ENCODE results near the gene RFT1. TPM values are rescaled to one million over a fixed set of nuclear protein-coding genes. Genes with fewer than 3 reads are reported as not detected.

RFT1 gene
- total and polyA plus RNA-seq, 2 of the 13 experiments (the other 11 are each of a cell fraction or from before 2014, with no cell fraction given): 23.2 to 37.0 TPM

DNA sequence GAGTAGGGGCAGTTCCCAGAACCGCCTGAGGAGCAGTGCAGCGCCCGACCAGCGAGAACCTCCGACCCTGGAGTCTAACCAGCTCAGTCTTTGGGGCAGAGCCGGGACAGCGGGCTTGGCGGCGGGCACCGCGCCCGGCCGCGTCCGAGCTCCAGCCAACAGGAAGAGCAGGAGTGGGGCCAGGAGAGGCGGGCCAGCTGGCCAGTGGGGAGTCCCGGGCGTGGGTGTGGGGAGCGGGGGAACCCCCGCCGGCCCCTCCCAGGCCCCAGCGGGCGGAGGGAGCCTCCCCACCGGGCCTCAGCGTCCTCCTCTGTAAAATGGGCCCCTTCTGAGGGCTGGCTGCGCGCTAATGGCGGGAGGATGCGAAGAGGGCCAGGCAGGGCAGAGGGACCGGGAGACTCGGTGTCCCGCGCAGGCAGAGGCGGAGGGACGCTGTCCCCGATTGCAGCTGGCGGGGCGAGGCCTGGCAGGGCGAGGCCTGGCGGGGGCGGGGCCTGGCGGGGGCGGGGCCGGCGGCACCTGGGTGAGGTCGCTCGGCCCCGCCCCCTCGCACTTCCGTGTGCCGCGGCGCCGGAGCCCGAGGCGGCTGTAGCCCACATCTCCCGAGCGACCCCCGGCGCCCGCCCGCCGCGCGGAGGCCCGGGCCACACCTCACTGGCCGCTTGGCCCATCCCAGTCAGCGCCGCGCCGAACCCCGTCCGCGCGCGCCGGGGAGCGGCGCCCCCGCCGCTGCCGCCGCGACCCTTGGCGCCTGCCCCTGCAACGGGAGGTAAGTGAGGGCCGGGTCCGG is 30.6 kb upstream of the RFT1 start, which contains the start of gene PRKCD (continued):
- TF ChIP-seq, protein P1, sequence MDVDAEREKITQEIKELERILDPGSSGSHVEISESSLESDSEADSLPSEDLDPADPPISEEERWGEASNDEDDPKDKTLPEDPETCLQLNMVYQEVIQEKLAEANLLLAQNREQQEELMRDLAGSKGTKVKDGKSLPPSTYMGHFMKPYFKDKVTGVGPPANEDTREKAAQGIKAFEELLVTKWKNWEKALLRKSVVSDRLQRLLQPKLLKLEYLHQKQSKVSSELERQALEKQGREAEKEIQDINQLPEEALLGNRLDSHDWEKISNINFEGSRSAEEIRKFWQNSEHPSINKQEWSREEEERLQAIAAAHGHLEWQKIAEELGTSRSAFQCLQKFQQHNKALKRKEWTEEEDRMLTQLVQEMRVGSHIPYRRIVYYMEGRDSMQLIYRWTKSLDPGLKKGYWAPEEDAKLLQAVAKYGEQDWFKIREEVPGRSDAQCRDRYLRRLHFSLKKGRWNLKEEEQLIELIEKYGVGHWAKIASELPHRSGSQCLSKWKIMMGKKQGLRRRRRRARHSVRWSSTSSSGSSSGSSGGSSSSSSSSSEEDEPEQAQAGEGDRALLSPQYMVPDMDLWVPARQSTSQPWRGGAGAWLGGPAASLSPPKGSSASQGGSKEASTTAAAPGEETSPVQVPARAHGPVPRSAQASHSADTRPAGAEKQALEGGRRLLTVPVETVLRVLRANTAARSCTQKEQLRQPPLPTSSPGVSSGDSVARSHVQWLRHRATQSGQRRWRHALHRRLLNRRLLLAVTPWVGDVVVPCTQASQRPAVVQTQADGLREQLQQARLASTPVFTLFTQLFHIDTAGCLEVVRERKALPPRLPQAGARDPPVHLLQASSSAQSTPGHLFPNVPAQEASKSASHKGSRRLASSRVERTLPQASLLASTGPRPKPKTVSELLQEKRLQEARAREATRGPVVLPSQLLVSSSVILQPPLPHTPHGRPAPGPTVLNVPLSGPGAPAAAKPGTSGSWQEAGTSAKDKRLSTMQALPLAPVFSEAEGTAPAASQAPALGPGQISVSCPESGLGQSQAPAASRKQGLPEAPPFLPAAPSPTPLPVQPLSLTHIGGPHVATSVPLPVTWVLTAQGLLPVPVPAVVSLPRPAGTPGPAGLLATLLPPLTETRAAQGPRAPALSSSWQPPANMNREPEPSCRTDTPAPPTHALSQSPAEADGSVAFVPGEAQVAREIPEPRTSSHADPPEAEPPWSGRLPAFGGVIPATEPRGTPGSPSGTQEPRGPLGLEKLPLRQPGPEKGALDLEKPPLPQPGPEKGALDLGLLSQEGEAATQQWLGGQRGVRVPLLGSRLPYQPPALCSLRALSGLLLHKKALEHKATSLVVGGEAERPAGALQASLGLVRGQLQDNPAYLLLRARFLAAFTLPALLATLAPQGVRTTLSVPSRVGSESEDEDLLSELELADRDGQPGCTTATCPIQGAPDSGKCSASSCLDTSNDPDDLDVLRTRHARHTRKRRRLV (CRISPR knock-in tag; IDR thresholded peaks at IDR 0.05): no peak
- TF ChIP-seq KAT8 (CRISPR knock-in tag; IDR thresholded peaks at IDR 0.05): peak; percentile 36; the same call in 1 of the 2 replicates
- no peak for TF ChIP-seq MLLT10 (CRISPR knock-in tag; IDR thresholded peaks at IDR 0.05)
- no peak for TF ChIP-seq ZNF235 (CRISPR knock-in tag; IDR thresholded peaks at IDR 0.05; ENCODE audit: borderline replicate concordance)
- no peak for TF ChIP-seq ZFYVE20 (CRISPR knock-in tag; IDR thresholded peaks at IDR 0.05; ENCODE audit: borderline replicate concordance, low read depth)
- TF ChIP-seq TP53 (CRISPR knock-in tag; conservative IDR thresholded peaks at IDR 0.05): no peak
- TF ChIP-seq ZNF124 (CRISPR knock-in tag; IDR thresholded peaks at IDR 0.05): 0 out of 2 replicates have a peak, but pooled peaks have one; percentile 26
- TF ChIP-seq ZEB1 (IDR thresholded peaks at IDR 0.05; ENCODE audit: insufficient replicate concordance, low read depth): no peak
- no peak for TF ChIP-seq NONO (IDR thresholded peaks at IDR 0.05)
- TF ChIP-seq NONO (CRISPR knock-in tag; conservative IDR thresholded peaks at IDR 0.05): peak; percentile 6; the same call in 1 of the 2 replicates
- TF ChIP-seq PHB2 (IDR thresholded peaks at IDR 0.05; ENCODE audit: partially characterized antibody): no peak
- no peak for TF ChIP-seq ZNF496 (CRISPR knock-in tag; IDR thresholded peaks at IDR 0.05; ENCODE audit: insufficient replicate concordance)
- peak; percentile 57; the same call in 1 of the 2 replicates for TF ChIP-seq ZNF563 (CRISPR knock-in tag; IDR thresholded peaks at IDR 0.05)
- TF ChIP-seq, protein P2, sequence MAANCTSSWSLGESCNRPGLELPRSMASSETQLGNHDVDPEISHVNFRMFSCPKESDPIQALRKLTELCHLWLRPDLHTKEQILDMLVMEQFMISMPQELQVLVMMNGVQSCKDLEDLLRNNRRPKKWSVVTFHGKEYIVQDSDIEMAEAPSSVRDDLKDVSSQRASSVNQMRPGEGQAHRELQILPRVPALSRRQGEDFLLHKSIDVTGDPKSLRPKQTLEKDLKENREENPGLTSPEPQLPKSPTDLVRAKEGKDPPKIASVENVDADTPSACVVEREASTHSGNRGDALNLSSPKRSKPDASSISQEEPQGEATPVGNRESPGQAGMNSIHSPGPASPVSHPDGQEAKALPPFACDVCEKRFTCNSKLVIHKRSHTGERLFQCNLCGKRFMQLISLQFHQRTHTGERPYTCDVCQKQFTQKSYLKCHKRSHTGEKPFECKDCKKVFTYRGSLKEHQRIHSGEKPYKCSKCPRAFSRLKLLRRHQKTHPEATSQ (CRISPR knock-in tag; IDR thresholded peaks at IDR 0.05; ENCODE audit: borderline replicate concordance): no peak
- TF ChIP-seq NFYB (CRISPR knock-in tag; IDR thresholded peaks at IDR 0.05): no peak
- no peak for TF ChIP-seq POGZ (CRISPR knock-in tag; IDR thresholded peaks at IDR 0.05)
- TF ChIP-seq UBTF (CRISPR knock-in tag; IDR thresholded peaks at IDR 0.05): peak; percentile 33; the same call in 1 of the 2 replicates
- TF ChIP-seq BATF2 (CRISPR knock-in tag; IDR thresholded peaks at IDR 0.05): no peak
- TF ChIP-seq MTF1 (CRISPR knock-in tag; IDR thresholded peaks at IDR 0.05): no peak
- TF ChIP-seq ZSCAN22 (CRISPR knock-in tag; IDR thresholded peaks at IDR 0.05): no peak
- TF ChIP-seq GFI1 (CRISPR knock-in tag; IDR thresholded peaks at IDR 0.05; ENCODE audit: borderline replicate concordance): no peak
